ENCODE measurements around the gene OGDH.

The OGDH gene

DNA sequence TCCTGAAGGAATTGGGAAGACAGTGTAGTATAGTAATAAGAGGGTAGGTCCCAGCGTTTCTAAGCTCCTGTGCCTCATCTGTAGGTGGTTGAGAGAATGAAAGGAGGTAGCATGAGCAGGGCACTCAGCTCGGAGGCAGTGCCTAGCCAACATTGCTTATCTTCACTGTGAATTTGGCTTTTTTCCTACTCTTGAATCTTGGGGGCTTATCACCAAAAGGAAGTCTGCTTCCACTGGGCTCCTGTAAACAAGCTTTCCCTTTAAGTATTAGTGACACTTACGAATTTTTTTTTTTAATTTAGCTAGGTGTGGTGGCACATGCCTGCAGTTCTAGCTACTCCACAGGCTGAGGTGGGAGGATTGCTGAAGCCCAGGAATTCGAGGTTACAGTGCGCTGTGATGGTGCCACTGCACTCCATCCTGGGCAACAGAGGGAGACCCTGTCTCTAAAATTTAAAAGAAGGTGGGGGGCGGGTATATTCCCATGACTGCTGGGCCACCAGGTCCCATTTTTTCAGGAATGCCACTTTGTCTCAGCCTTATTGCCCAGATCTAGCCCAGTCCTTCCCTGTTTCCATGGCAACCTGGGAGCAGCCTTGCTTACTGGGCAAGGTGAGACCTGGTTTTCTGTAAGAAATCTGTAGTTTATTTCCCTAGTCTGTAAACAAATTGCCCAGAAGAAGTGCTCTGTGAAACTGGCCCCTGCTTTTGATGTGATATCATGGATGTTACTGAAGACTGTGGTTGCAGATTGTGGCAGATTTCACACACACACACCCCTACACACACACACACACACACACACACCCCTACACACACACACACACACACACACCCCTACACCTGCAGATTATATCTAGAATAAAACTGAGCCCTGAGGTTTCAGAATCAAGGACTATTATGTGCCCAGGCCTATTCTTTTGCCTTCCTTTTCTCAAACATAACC is 19.4 kb downstream of the OGDH start:
- H3K36me3 Mint-ChIP-seq (ENCODE audit: low read depth), result peaks cover 28% of the 10 kb centered on the region
- TF ChIP-seq, protein P1, sequence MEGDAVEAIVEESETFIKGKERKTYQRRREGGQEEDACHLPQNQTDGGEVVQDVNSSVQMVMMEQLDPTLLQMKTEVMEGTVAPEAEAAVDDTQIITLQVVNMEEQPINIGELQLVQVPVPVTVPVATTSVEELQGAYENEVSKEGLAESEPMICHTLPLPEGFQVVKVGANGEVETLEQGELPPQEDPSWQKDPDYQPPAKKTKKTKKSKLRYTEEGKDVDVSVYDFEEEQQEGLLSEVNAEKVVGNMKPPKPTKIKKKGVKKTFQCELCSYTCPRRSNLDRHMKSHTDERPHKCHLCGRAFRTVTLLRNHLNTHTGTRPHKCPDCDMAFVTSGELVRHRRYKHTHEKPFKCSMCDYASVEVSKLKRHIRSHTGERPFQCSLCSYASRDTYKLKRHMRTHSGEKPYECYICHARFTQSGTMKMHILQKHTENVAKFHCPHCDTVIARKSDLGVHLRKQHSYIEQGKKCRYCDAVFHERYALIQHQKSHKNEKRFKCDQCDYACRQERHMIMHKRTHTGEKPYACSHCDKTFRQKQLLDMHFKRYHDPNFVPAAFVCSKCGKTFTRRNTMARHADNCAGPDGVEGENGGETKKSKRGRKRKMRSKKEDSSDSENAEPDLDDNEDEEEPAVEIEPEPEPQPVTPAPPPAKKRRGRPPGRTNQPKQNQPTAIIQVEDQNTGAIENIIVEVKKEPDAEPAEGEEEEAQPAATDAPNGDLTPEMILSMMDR (IDR thresholded peaks at IDR 0.05), result no peak
- peaks cover 10% of the 10 kb centered on the region for H3K4me1 Mint-ChIP-seq
- H3K9me3 Mint-ChIP-seq, result no peaks in the 10 kb centered on the region
- no peak for DNase-seq
- H3K27me3 Mint-ChIP-seq (ENCODE audit: low read depth, poor library complexity), result no peaks in the 10 kb centered on the region
- H3K4me3 Mint-ChIP-seq, result no peak overlapping the region
- H3K27ac Mint-ChIP-seq, result peak overlapping the region; percentile 37

DNA sequence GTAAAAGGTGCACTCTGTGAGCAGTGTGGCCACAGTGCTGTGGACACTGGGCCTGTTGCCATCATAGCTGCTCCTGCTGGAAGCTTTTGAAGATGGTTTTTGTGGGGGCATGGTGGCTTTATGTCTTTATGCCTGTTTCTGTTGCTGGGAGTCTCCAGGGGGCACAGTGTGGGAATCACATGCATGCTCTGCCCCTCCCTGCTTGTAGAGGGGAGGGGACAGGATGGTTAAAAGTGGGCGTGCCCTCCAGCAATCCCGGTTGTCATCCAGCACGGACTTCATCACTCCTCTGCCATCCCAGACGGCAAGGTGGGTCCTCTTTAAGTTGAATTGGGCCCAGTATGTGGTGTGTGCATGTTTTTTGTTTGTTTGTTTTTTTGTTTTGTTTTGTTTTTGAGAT is 20.2 kb downstream of the OGDH start:
- Mint-ChIP-seq H3K9me3 (no peaks in the 10 kb centered on the region), H3K27me3 (ENCODE audit: low read depth, poor library complexity) (no peaks in the 10 kb centered on the region), H3K4me1 (peaks cover 15% of the 10 kb centered on the region), H3K27ac (peak overlapping the region; percentile 37), H3K36me3 (ENCODE audit: low read depth) (peaks cover 30% of the 10 kb centered on the region), H3K4me3 (no peak overlapping the region)
- no peak for DNase-seq
- TF ChIP-seq, protein P1 (IDR thresholded peaks at IDR 0.05), result no peak

DNA sequence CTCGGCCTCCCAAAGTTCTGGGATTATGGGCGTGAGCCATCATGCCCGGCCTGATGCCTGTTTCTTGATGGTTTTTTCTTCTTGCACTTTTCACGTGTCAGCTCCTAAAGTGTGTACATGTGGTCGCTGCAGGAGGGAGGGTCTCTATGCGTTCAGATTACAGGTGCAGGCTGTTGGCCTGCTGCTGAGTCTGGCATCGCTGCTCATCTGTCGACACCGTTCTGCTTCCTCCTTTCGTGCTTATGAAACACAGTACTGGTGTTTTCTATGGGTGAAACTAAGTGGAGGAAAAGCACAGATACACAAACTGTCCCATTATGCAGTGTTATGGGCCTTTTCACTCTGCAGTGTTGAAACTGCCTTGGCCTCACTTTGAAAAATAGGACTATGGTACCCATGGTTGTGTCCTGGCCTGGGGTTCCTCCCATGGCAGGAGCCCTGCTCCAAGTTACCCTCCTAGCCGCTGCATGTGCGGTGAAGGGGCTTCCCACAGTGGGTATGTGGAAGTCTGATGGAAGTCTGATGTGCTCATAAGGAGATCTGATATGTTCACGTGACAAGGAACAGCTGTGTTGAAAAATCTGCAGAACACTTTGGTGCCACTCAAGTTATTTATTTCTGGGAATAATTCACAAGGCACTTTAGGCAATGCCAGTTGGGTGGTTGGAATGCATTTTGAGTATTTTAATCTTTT is 23.5 kb downstream of the OGDH start:
- H3K4me1 Mint-ChIP-seq, result peaks cover 7% of the 10 kb centered on the region
- no peaks in the 10 kb centered on the region for H3K27me3 Mint-ChIP-seq (ENCODE audit: low read depth, poor library complexity)
- TF ChIP-seq, protein P1 (IDR thresholded peaks at IDR 0.05), result no peak
- H3K9me3 Mint-ChIP-seq, result no peaks in the 10 kb centered on the region
- no peak overlapping the region for H3K4me3 Mint-ChIP-seq
- DNase-seq, result no peak
- H3K36me3 Mint-ChIP-seq (ENCODE audit: low read depth), result peaks cover 31% of the 10 kb centered on the region
- H3K27ac Mint-ChIP-seq, result peak overlapping the region; percentile 87

DNA sequence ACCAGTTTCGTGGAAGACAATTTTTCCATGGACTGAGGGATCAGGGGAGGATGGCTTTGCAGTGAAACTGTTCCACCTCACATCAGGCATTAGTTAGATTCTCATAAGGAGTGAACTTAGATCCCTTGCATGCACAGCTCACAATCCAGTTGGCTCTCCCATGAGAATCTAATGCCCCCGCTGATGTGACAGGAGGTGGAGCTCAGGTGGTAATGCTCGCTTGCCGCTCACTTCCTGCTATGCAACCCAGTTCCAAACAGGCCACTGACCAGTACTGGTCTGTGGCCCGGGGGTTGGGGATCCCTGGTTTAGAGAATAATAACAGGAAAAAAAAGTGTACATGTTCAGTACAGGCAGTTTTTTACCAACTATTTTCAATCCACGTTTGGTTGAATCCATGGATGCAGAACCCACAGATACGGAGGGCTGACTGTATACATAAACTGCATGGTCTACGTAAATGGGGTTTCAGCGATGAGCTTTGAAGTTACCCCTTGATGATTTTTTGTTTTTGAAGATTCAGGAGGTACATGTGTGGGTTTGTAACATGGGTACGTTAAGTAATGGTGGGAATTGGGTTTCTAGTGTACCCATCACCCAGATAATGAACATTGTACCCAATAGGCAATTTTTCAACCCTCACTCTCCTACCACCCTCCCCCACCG is 24.5 kb downstream of the OGDH start:
- TF ChIP-seq, protein P1 (IDR thresholded peaks at IDR 0.05), result no peak
- Mint-ChIP-seq H3K27ac (no peak overlapping the region), H3K4me1 (peaks cover 7% of the 10 kb centered on the region), H3K36me3 (ENCODE audit: low read depth) (peaks cover 27% of the 10 kb centered on the region), H3K9me3 (no peaks in the 10 kb centered on the region), H3K4me3 (no peak overlapping the region), H3K27me3 (ENCODE audit: low read depth, poor library complexity) (no peaks in the 10 kb centered on the region)
- no peak for DNase-seq

DNA sequence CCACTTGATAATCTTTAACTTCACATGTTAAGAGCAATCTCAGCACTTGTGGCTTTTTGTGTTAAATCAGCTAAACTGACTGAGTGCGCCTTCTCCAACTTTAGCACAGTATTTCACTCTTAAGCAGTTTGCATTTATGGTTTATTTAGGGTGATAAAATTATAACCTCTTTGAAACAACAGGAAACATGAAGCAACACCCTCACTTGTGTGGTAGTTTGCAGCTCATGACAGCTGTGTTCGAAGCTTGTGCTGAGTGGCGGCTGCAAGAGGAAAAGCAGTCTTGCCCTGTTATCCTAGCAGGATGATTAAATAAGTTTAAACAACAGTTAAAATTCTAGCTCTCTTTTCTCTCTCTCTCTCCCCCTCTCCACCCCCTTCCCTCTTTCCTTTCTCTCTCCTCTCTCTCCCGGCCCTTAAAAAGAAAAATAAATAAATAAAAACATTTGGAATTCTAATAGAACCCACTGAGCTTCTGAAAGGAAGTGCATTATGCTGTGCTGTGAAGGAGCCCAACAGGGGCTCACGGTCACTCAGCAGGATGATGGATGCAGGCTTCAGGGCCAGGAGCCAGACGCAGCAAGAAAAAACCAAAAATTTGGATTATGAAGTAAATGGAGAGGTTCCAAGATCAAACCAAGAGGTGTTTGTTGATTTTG is 25.2 kb downstream of the OGDH start:
- Mint-ChIP-seq H3K27ac (no peak overlapping the region), H3K4me1 (peaks cover 7% of the 10 kb centered on the region), H3K27me3 (ENCODE audit: low read depth, poor library complexity) (no peaks in the 10 kb centered on the region), H3K9me3 (no peaks in the 10 kb centered on the region), H3K36me3 (ENCODE audit: low read depth) (peaks cover 27% of the 10 kb centered on the region), H3K4me3 (no peak overlapping the region)
- TF ChIP-seq, protein P1 (IDR thresholded peaks at IDR 0.05), result no peak
- no peak for DNase-seq

All from nephron progenitor cell (in vitro differentiated cells).